Brain pericyte (primary cell): Measurements from ENCODE around the gene RTL1.

ENCODE experiments used
- DNase-seq: peaks from one replicate; pipeline ENCODE4 v3.0.0-alpha.2; 2012; ENCODE audit warnings: low read depth, low spot score

Gene RTL1

DNA sequence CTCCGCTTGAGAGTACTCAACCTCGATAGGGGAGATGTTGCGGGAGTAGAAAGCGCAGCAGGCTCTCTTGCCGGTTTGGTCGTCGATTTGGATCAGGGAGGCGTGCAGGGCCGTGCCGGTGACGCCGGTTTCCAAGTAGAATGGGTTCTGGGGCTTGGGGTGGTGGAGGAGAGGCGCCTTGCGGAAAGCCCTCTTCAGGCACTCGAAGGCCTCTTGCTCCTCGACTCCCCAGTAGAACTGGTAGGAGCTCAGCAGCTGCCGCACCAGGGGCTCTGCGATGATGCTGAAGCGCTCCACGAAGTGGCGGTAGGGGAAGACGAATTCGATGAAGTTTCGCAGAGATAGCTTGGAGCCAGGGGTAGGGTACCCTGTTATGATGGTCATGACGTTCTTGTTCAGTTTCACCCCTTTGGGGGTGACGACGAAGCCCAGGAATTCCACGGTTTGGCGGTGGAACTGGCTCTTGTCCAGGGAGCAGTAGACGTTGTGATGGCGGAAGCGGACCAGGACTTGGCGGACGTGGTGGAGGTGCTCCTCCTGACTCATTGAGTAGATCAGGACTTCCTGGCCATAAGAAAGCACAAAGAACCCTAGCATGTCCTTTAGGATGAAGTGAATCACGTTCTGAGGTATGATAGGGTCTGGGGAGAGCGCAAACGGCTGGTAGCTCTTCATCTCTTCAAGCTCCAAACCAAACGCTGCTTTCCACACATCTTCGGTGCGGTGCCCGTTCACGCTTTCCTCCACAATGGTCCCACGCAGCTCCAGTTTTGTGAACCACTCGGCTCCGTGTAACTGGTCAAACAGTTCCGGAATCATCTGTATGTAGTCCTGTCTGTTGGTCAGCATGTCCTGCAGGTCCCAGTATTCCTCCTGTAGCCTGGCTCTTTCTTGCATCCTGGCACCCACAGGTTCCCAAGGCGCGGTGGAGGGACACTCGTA lies 21.2 kb downstream of the RTL1 start:
- DNase-seq = no peak

- no peak for DNase-seq
Measured at GRCh38 chr14:100881211-100882025, 22.1 kb downstream of the RTL1 start.

GRCh38 chr14:100880271-100881101 lies 23.0 kb downstream of the RTL1 start:
- DNase-seq = no peak

GRCh38 chr14:100879782-100880181 lies 23.7 kb downstream of the RTL1 start:
- DNase-seq = no peak

DNA sequence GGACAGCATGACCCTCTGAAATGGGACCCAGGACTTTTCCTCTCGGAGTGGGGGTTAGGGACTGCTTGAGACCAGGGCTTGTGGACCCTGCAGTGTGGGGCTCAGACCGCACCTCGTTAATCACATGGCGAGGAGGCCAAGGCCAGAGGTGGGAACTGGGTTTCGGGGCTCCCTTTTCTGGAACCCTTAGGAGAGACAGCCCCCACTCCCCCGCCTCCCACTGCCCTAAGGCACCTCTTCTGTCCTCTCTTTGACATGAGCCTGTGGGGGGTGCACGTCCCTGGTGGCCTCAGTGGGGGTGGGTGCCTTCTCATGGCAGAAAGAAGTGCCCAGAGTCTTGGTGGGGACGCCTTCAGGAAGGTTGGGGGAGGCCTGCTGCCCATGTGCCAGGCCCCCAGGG lies 24.3 kb downstream of the RTL1 start:
- no peak for DNase-seq

- no peak for DNase-seq
Measured at GRCh38 chr14:100878271-100879146, 25.0 kb downstream of the RTL1 start.

- DNase-seq = no peak
Measured at GRCh38 chr14:100875861-100876590, 27.5 kb downstream of the RTL1 start.

DNA sequence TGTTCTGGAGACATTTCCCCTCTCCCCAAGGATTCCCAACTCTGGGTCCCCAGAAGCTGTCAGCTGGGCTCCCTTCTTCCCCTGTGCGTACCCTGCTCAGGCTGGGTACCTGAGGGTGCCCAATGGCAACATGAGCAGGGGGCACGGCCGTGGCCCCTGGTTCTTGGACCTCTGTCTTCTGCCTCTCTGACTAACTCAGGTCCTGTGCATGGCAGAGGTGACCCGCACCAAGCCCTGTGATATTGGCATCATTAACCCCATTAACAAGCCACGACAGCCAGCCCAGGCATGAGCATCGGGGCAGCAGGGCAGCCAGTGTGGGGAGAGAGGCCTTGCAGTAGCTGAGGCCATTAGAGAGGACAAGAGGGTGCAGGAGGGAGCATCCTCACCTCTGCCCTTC lies 28.4 kb downstream of the RTL1 start:
- no peak for DNase-seq

GRCh38 chr14:100874411-100875091 lies 29.0 kb downstream of the RTL1 start:
- DNase-seq = no peak

DNA sequence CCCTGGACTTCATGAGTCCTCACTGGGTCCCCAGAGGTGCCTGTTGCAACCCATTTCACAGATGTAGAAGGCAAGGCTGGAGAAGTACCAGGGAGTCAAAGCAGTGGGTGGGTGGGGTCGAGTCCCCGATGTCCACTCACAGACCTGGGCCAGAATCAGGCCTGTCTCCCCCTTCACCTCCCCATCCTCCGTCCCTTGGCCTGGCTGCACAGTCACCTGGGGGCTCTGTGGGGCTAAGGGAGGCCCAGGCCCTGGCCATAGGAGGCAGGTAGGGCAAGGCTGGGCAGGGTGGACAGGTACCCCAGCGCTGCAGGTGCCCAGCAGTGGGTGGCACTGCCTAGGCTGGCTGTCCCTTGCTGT lies 29.5 kb downstream of the RTL1 start:
- no peak for DNase-seq

DNA sequence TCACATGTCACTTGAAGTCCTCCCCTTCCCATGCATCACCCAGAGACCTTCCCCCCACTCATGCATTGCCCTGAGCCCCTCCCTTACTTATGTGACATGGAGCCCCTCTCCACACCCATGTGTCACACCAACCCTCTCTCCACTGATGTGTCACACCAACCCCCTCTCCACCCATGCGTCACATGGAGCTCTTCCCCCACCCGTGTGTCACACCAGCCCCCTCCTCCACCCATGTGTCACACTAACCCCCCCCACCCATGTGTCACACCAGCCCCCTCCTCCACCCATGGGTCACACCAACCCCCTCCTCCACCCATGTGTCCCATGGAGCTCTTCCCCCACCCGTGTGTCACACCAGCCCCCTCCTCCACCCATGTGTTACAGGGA lies 30.4 kb downstream of the RTL1 start:
- no peak for DNase-seq

DNA sequence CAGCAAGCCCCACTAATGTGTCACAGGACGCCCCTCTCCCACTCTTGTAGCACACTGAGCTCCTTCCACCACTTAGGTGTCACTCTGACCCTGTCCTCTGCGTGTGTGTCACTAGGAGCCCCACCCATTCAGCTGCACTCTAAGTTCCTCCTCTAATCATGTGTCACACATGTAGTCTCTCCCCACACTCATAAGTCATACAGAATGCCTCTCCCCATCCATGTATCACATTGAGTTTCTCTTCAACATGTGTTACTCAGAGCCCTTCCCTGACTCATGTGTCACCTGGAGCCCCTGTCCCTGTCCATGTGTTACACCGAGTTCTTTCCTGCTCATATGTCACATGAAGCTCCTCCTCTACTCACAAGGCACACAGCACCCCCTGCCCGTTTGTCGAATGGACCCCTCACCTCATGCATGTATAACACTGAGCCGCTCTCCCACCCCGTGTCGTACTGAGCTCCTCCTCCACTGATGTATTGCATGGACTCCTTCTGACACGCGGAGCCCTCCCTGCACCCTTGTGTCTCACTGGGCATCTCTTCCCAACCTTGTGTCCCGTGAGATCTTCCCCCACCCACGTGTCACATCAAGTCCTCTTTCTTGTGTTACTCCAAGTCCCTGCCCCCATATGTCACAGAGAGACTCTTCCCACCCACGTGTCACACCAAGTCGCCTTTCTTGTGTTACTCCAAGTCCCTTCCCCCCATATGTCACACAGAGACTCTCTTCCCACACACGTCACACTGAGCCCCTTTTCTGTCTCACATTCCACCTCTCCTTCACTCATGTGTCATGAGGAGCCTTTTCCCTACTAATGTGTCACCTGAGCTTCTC lies 31.0 kb downstream of the RTL1 start:
- no peak for DNase-seq

- no peak for DNase-seq
Measured at GRCh38 chr14:100871234-100872186, 32.0 kb downstream of the RTL1 start.

GRCh38 chr14:100868621-100869370 lies 34.7 kb downstream of the RTL1 start:
- DNase-seq = no peak

GRCh38 chr14:100867631-100868315 lies 35.7 kb downstream of the RTL1 start:
- no peak for DNase-seq
